HG03571 (cell line): ENCODE data around the gene KCNH3.

Experiments used
- ATAC-seq: cut with Tn5 transposase; IDR thresholded peaks from one replicate; pipeline ENCODE4 v1.9.1; 2021; ENCODE audit not compliant: unreplicated experiment

Gene KCNH3

DNA sequence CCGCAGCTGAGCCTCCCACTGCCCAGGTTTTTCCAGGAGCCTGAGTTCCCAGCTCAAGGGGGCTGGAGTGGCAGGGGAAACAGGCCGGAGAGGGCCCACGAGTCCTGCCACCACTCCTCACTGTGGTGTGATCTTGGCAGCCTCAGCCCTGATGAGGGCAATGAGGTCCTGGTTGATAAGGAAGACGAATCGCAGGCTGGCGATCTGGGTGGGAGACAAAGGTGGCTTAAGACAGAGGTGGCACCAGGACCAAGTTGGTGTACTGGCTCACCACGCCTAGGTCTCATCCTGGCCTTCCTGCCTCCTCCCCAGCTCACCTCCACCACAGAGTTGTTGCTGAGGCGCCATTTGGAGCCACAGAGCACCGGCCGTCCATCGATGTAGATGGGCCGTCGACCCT lies 19.7 kb downstream of the KCNH3 start:
- no peak for ATAC-seq

DNA sequence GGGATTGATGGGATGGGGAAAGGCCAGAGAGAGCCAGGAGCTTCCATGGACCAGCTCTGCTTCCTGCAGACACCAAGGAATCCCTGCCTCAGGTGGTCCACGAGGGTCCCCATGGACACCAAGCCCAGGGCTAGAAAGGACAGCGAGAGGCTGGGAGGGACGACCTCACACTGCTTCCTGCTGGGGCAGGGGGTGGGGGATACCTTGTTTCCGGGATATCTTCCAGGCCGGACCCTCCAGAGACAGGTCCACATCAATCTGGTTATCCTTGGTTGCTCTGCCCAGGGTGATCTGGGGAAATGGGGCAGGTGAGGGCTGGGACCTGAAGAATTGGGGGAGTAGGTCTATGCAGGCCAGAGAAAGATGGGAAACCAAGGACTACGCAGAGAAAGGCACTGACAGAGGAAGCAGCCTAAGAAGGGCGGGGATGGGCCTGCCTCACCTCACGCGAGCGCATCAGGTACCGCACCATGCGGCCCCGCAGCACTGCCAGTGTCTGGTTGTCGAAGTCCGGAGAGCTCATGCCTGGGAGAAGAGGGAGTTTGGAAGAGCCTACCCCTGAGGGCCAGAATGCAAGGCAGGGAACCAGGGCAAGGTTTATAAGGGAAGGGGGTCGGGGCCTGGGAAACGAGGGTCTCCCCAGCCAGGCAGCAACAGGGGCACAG lies 20.3 kb downstream of the KCNH3 start:
- ATAC-seq, result no peak

DNA sequence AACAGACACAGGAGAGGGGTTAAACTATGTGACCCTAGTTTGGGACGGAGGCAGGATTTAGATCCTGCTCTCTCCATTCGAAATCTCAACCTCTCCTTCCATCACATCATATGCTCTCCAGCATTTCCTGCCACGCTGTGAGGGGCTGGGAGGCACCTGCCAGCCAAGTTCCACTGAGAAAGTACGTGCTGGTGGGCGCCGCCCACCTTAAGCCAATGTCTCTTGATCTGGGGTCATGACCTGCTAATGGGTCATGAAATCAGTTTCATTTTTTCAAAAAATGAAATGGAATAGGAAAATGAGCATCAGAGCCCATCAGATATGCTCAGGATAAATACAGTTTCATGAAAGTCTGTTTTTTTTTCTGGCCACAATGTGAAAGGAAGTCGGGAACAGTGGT lies 21.9 kb downstream of the KCNH3 start:
- ATAC-seq, result no peak

DNA sequence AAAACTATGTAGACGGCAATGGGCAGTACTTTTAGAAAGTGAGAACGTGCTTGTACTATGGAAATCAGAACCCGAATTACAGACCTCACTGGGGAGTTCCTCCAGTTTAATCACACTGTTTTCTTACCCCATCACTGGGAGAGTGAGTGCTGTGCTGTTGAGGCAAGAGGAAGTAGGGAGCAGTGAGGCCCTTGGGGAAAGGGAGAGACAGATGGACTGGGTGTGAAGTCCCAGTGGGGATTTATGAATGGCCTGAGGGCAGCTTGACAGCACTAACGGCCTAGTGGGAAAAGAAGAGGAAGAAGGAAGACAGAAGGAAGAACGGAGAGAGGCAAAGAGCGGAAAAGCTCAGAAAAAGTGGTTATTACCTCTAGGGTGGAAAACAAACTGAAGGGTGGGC lies 23.4 kb downstream of the KCNH3 start:
- no peak for ATAC-seq

DNA sequence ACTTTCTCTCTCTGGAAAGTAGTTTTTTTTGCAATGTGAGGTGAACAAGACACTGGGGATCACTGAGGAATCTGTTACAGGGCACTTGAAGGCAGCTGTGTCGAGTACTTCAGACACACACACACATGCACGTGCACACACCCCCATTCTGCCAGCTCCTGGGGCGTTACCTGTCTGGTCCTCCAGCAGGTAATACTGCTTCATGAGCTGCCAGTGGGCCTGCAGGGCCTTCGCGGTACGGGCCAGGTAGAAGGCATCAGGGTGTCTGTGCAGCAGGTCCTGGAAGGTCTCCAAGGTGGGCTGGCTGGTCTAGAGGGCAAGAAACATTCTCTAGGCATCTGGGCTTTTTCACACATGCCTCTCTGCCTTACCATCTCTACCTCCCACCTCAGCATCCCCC lies 24.0 kb downstream of the KCNH3 start:
- no peak for ATAC-seq

DNA sequence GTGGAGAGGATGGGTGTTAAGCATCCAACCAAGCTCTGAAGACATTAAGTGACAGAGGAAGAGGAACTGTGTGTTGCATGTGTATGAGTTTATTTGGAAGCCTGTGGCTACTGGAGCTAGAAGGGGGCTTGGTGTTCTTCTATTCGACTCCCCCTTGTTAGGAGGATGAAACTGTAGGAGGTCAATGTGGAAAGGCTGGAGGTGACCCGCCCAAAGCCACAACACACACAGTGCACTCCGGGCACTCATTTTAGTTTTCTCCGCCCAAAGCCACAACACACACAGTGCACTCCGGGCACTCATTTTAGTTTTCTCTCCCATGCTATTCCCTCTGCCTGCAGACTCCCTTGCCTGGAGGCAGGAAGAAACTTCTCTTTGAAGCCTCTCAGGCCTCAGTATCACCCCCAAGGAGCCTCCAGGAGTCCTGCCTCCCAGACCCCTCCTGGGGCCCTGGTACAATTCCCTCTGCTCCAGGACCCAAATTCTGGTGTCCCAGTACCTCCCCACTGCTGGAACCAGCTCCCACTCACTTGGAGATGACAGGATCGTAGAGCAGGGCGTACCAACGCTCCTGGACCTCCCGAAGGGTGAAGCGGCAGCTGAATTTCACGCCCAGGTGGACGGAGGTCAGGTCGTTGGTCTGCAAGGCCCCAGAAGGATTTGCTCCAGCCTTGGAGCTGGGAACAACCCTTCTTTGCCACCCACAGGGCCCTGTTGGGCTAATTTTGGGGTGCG lies 25.3 kb downstream of the KCNH3 start:
- no peak for ATAC-seq

DNA sequence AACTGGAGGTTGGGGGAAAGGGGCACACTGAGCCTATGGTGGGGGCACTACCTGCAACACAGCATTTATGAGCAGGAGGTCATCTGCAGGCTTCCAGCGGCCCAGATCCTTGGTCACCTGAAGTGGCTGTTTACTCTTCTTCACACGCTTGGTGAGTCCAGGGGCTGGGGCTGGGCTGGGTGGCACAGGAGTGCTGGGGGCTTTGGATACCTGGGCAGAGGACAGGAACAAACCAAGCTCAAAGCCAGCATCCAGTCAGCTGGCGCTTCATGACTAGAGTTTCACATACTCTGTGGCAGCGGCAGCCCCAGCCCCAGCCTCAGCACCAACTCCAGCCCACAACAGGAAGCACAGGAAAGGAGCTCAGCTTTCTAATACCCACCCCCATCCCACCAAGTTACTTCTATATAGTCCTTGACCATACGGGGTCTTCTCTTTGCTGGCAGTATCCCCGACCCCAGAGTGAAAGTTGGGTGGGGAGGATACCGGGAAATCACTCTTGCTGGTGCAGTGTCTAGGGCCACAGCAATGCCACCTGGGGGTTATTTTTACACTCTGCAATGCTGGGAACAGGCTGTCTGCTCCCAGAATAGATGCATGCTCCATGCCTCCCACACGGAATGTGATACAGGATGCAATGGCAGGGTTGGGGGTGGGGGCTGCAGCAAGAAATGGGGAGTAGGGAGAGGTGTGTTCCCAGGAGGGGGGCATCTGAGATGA lies 26.0 kb downstream of the KCNH3 start:
- ATAC-seq, result no peak

DNA sequence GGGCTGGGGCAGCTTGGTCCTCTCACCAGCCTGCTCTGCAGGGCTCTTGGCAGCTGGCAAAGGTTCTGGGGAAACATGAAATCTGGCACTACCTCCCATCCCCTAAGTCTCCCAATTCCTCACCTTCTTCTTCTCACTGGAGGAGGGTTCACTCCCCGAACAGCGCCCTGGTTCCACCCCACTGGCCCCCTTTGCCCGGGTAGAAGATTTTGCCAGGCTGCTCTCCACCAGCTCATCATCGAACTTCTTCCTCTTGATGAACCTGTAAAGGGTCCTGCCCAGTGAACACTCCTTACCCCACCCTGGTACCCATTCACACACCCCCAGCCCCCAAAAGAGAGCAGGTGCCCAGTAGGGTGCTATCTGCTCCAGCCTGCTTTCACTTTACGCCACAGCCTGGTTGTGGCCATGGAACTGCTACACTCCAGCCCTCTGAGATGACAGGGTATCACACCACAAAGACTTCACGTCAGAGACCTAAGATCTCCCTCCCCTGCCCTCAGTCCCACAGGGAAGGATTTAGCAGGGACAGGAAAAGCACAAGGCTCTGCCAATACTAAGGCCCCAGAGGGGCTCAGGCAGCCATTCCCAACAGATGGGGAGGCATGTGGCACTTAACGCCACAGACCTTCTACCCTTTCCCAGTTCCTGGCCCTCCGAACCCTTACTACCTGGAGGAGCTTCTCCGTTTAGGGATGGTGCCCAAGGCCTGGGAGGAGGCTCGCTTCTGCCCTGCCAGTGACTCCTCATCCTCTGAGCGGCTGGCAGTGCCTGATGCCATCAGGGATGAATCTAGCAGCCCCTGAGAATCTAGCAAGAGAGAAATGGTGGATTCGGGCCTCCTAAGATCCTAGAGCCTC lies 26.8 kb downstream of the KCNH3 start:
- ATAC-seq, result no peak

DNA sequence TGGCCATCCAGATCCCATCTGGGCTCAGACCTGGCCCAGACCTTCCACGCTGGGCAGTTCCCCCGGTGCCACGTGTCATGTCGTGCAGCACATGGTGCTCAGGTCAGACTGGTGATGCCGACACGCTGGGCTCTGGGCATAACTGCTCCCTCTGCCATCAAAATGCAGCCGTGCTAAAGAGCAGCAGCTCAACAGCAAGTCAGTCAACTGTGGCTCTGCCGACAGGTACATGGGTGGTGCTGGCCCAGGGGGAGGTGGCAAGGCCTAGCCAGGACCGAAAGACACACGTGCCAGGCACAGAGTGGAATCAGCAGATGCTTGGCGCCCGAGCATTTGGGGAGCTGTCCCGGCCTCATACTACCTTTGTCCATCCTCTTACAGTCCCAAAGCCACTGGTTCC lies 27.5 kb downstream of the KCNH3 start:
- ATAC-seq, result no peak

DNA sequence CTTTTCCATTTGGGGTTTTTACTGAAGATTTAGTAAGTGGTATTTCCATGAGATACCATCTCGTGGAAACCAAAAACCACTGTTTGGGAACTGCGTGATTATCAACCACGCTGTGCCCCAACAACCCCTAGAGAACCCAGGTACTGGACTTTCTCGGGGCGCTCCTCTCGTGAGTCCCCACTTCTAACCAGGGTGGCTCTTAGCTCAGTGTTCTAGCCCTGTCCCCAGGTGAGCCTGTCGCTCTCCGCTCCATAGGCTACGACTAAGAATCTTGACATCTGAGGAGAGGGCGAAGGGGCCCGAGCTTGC lies 28.4 kb downstream of the KCNH3 start:
- no peak for ATAC-seq

DNA sequence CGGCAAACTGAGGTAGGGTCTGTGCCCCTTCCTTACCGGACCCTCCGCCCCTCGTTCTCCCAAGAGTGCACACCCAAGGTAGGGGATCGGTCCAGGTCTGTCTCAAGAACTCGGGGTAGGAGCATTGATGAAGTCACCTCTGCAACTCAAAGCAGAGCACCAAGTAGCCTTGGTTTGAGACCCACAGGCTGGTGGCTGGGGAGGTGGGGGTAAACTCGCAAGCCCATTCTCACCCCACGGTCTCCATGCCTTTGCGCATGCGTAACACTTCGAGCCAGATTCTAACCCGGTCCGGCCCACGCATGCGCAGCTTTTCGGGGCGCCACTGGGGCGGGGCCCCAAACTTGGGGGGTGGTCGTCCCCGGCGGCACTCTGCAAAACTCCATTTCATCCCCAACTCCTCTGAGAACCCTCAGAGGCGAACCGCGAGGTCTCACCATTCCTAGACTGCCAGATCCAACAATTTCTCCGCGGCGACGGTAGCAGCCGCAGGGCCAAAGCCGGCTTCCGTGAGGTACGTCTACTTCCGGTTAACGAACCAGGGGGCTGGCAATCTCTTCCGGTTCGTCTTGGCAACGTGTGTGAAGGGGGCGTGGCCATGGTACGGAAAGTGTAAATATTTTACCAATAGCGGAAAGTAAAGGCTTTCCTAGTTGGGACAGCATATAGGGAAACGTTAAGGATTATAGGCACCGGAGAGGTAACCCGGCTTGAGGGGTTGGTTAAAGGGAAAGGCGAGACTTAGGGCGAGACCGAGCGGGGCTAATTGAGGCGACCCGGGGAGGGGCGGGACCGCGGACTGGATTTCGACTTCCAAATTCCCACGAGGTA lies 29.0 kb downstream of the KCNH3 start, which contains the start of gene MCRS1:
Gene MCRS1, minus strand, starts transcription at position 532 of the 831 bp plus-strand sequence. CDS start 1,411 bp downstream, outside the sequence.
- ATAC-seq, result peak; percentile 70

DNA sequence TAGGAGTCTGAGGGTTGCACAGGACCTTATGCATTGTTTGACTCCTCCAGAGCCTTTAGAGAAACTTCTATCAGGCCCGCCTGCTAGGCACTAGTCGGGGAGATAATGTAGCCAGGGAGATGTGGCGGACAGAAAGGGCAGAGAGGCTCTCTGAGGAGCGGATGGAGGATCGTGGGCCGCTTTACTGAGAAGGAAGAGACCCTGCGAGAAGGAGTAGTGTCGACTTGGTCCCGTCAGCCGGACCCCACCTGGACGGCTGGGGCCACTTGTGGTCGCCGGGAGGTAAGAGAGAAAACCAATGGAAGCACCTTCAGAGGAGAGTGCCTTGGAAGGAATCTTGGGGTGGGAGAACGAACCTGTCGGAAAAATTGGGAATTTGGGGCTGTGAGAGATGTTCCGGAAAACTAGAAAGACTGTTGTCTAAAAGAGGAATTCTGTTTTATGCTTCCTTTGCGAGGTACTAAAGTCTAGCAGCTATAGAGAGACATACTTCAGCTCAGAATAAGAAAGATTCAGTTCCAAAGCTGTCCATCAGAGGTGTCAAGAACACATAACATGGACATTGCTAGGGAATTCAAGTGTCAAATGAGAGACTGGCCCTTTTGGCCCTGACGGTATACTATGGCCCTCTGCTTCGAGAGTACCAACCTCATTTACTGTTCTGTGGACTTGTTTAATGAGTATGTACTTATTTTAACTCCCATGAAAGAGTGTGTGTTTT lies 29.8 kb downstream of the KCNH3 start:
- ATAC-seq, result peak; percentile 8

DNA sequence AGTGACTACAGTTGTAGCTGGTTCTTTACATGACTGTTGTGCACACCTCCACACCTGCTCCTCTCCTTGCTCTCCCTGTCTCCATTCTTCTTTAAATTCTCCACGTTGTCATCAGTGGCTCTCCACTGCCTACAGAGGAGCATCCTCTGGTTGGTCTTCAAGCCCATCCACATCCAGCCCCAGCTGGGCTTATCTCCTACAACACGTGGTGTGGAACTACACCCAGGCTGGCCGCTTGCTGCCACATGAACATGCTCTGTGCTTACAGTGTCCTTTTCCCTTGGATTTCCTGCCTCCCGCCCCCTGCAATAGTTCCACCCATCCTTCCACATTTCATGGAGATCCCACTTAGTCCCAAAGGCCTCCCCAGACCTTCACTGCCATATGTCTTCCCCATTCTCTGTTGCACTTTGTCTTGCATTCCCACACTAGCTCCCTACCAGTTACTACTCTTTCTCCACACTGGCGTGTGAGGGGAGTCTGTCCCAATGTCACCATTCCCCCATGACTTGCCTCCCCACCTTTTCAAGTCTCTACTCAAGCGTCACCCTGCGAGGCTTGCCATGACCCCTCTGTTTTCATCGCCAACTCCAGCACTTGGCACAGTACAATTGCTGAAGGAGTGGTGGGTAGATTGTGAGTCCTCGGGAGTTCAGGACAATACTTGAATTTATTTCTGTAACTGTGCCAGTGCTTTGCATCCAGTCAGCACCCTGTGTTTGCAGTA lies 38.9 kb downstream of the KCNH3 start:
- ATAC-seq, result no peak

DNA sequence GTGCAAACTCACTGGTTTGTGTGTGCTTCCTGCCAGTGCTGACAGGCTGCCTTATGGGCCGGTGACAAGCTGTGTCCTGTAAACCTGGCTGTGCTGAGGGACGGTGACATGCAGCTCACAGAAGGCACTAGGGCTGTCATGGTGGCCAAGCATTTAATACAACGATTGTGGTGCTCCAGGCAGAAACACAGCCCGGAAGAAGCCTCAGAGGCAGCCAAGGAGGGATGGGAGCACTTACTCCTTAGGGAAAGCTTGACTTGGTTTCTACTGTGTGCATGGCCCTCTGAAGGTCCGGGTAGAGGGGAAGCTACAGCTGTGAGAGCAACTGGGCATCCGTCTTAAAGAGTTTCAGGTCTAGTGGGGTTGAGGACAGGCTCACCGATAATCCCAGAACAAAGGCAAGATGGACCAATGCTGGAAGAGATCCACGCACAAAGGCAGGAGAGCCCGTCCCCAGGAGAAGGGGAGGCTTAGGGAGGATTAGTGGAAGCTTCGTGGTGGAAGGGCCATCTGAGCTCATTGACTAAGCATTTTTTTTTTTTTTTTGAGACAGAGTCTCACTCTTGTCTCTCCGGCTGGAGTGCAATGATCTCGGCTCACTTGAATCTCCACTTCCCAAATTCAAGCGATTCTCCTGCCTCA lies 39.8 kb downstream of the KCNH3 start:
- ATAC-seq, result no peak

DNA sequence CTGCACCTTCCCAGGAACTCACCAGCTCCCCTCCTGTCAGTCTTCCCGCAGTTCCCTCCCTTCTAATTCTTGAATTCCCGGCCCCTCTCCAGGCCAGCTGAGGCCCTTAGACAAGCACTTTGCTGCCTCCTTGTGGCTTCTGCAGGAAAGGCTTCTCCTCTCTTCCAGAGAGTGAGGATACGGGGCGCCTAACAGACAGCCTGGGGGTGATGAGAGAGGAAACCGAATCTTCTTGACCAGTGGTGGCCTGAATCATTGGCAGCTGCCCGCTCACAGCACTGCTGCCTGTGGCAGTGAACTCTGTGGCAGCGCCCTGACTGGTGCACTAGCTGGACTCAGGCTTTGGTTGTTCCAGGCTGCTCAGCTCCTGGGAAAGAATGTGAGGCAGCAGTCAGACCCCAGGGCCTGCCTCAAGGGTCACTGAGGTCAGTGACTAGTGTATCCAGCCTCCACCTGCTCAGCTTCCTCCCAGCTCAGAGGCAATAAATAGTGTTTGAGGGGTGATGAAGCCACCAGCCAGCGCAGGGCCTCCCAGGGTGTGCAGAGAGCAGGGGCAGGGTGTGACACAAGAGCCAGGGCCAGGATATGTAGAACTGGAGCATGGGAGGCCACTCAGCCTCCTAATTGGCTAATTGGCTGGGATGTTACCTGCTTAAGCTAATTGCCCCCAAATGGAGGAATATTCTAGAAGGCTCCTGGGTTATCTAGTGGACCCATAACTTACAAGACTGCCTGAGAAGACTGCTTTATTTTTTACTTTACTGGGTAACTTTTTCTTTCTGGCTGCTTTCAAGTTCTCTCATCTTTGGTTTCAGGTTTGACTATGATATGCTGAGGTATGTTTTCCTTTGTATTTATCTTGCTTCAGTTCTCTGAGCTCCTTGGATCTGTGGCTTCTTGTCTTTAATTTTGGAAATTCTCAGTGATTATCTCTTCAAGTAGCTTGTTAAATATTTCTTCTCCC lies 42.0 kb downstream of the KCNH3 start:
- no peak for ATAC-seq

DNA sequence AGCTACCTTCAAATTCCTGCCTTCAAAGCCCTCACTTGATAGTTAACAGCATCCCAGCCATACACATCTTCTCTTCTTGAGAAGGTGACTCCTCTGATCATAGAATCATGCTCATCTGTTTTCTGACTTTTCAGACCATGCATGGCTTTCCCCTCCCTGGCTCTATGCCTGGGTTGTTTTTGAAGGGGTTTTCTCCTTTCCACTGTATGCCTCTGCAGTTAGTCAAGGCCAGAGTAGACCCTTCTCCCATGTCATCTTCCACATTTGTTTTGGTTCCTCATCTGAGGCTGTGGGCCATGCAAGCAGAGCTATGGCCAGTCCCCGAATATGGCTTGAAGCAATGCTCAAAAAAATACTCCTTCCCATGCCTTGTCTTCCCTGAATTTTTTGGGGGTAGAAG lies 43.4 kb downstream of the KCNH3 start:
- ATAC-seq, result no peak

DNA sequence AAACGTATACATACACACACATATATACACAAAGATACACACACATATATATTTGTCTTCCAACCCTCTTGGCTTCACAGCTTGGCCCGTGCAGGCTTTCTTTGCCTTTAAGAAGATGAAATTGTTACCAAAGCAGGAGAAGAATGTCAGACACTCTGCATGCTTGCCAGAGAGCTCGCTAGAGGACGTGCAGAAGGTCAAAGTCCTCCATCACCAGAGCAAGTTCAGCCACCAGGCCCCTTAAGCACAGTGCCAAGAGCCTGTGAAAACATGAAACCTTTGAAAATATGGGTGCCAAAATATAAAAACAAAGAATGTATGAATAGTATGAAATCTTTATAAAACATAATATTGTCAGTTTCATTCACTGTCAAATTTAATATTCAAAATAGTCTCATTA lies 44.0 kb downstream of the KCNH3 start:
- ATAC-seq, result no peak
